HepG2 (cell line): ENCODE data around the gene LDLRAD4. TPM values are rescaled to one million over a fixed set of nuclear protein-coding genes. Genes with fewer than 3 reads are reported as not detected.

Source experiments
- ATAC-seq: fragments of 200-7000 bp; cut with Tn5 transposase; 3 replicates; pipeline ENCODE4 v1.9.1; 2020; ENCODE audit warnings: mild to moderate bottlenecking, moderate library complexity
- BruUV-seq: library from RNA; stranded (reverse); fragments of 400-500 nt; replicated peaks from 2 replicates; lab custom pipeline; 2021; lab: Mats Ljungman, UMichigan
- CTCF ChIA-PET: fragments of 300-600 bp; formaldehyde crosslinking; extraction: SDS; loops from one replicate; lab custom pipeline; 2021; ENCODE audit warnings: low total read pairs, inconsistent platforms, low intra/inter-chr PET ratio; lab: Yijun Ruan, JAX
- POLR2A ChIA-PET: fragments of 350-600 bp; sonication (Branson Sonifier 250); formaldehyde crosslinking; loops from one replicate; lab custom pipeline; 2020; ENCODE audit warnings: antibody characterized with exemption, inconsistent platforms; lab: Yijun Ruan, JAX
- DNase-seq: peaks from one replicate; pipeline ENCODE4 v3.0.0-alpha.2; 2015; ENCODE audit warnings: low spot score
- FAIRE-seq: peaks from 3 replicates; lab custom pipeline; 2011; peaks lifted over from hg19 to GRCh38; lab: Jason Lieb, UNC
- H2AFZ ChIP-seq: one replicate; pipeline ENCODE4 v1.6.1; 2011; ENCODE audit warnings: low read length, inconsistent platforms
- H3K27ac ChIP-seq: fragments of 300-600 bp; 3 replicates; pipeline ENCODE4 v1.8.0; 2011; ENCODE audit warnings: mixed run types, mild to moderate bottlenecking, mixed read lengths, low read length, inconsistent platforms; ENCODE audit not compliant: insufficient read depth; ENCODE audit errors: extremely low read length
- H3K27me3 ChIP-seq, 2 experiments: fragments of 200-600 bp in 1 of 2; 2 replicates in 1 of 2; 3 replicates in 1 of 2; pipeline versions ENCODE4 v1.6.0 to v1.8.0; 2011; ENCODE audit warnings: low read length in 2 of 2, mild to moderate bottlenecking in 2 of 2, moderate library complexity in 2 of 2, inconsistent platforms in 1 of 2; ENCODE audit not compliant: insufficient read depth in 2 of 2, control insufficient read depth in 1 of 2
- H3K36me3 ChIP-seq, 2 experiments: fragments of 200-600 bp in 1 of 2; replicated peaks in 1 of 2; 2 replicates in 1 of 2; 3 replicates in 1 of 2; pipeline versions ENCODE4 v1.5.1 to v1.8.0; 2011; ENCODE audit warnings: low read length in 2 of 2, inconsistent platforms in 1 of 2; ENCODE audit not compliant: insufficient read depth in 2 of 2, control insufficient read depth in 1 of 2
- H3K4me1 ChIP-seq: 2 replicates; pipeline ENCODE4 v1.5.1; 2012; ENCODE audit warnings: low read length, inconsistent platforms; ENCODE audit not compliant: insufficient read depth
- H3K4me2 ChIP-seq: 2 replicates; pipeline ENCODE4 v1.6.0; 2011; ENCODE audit warnings: low read depth, low read length, inconsistent platforms
- H3K4me3 ChIP-seq, 3 experiments: fragments of 200-600 bp in 1 of 3; sonication (generic), shearing (Covaris generic) in 1 of 3; replicated peaks in 1 of 3; 2 replicates each; pipeline ENCODE4 v1.5.1; 2011 to 2016; ENCODE audit warnings: low read length in 3 of 3, inconsistent platforms in 2 of 3, low read depth in 2 of 3, mild to moderate bottlenecking in 2 of 3, control low read depth in 1 of 3, mixed read lengths in 1 of 3; ENCODE audit not compliant: insufficient read depth in 1 of 3
- H3K79me2 ChIP-seq: one replicate; pipeline ENCODE4 v1.6.1; 2011; ENCODE audit warnings: low read length, inconsistent platforms; ENCODE audit not compliant: insufficient read depth
- H3K9ac ChIP-seq: 2 replicates; pipeline ENCODE4 v1.6.0; 2011; ENCODE audit warnings: mild to moderate bottlenecking, low read depth, low read length, inconsistent platforms; ENCODE audit not compliant: insufficient read depth
- H3K9me3 ChIP-seq: 2 replicates; pipeline ENCODE4 v1.5.1; 2012; ENCODE audit warnings: mild to moderate bottlenecking, low read length
- H4K20me1 ChIP-seq: 2 replicates; pipeline ENCODE4 v1.6.0; 2011; ENCODE audit warnings: inconsistent platforms, mild to moderate bottlenecking, low read length, moderate library complexity; ENCODE audit not compliant: insufficient read depth
- ATM ChIP-seq: fragments of 450-650 bp; IDR thresholded peaks from 2 replicates; pipeline ENCODE4 v1.7.1; 2017; ENCODE audit warnings: mild to moderate bottlenecking, borderline replicate concordance
- FLYWCH1 ChIP-seq: sonication (generic); formaldehyde crosslinking; IDR thresholded peaks from 2 replicates; pipeline ENCODE4 v1.8.1; 2023; ENCODE audit warnings: mild to moderate bottlenecking, missing genetic modification reagents
- GLI4 ChIP-seq: sonication (generic); formaldehyde crosslinking; IDR thresholded peaks from 2 replicates; pipeline ENCODE4 v1.5.1; 2020; ENCODE audit warnings: missing genetic modification reagents, mild to moderate bottlenecking, moderate library complexity, borderline replicate concordance
- HNRNPH1 ChIP-seq: fragments of 200-400 bp; formaldehyde crosslinking; optimal IDR thresholded peaks from 2 replicates; pipeline ENCODE3; 2017; ENCODE audit warnings: mild to moderate bottlenecking, low read depth, low read length
- IKZF1 ChIP-seq: fragments of 450-650 bp; IDR thresholded peaks from 2 replicates; pipeline ENCODE4 v1.7.1; 2016
- KLF9 ChIP-seq: IDR thresholded peaks from 2 replicates; pipeline ENCODE4 v1.6.1; 2016; ENCODE audit warnings: low read depth
- MTA1 ChIP-seq: sonication (generic); formaldehyde crosslinking; IDR thresholded peaks from 2 replicates; pipeline ENCODE4 v1.4.0; 2020; ENCODE audit warnings: missing genetic modification reagents, mild to moderate bottlenecking, borderline replicate concordance
- NCOA5 ChIP-seq: sonication (generic); formaldehyde crosslinking; IDR thresholded peaks from 2 replicates; pipeline ENCODE4 v1.4.0; 2020; ENCODE audit warnings: missing genetic modification reagents
- PLRG1 ChIP-seq: fragments of 450-650 bp; conservative IDR thresholded peaks from 2 replicates; pipeline ENCODE4 v1.6.1; 2016
- REPIN1 ChIP-seq: sonication (generic); formaldehyde crosslinking; IDR thresholded peaks from 2 replicates; pipeline ENCODE4 v1.8.0; 2022; ENCODE audit warnings: missing genetic modification reagents, low read depth, mild to moderate bottlenecking, borderline replicate concordance
- TEAD3 ChIP-seq: optimal IDR thresholded peaks from 2 replicates; pipeline ENCODE3; 2016; ENCODE audit warnings: borderline replicate concordance
- ZNF326 ChIP-seq: sonication (generic); formaldehyde crosslinking; IDR thresholded peaks from 2 replicates; pipeline ENCODE4 v1.4.0; 2020; ENCODE audit warnings: missing genetic modification reagents, borderline replicate concordance
- ZNF616 ChIP-seq: sonication (generic); formaldehyde crosslinking; IDR thresholded peaks from 2 replicates; pipeline ENCODE4 v1.5.0; 2020; ENCODE audit warnings: low read depth, mild to moderate bottlenecking, missing genetic modification reagents
- ZNF879 ChIP-seq: sonication (generic); formaldehyde crosslinking; IDR thresholded peaks from 2 replicates; pipeline ENCODE4 v1.8.1; 2023; ENCODE audit warnings: missing genetic modification reagents
- WGBS: methylation state at CpG from one replicate; pipeline ENCODE4 v1.1.6; 2017; ENCODE audit warnings: low lambda C conversion rate; 5-methylcytosine and 5-hydroxymethylcytosine counted together
- in situ Hi-C: cut with HindIII; loops from 2 replicates; pipeline ENCODE4 v1.10.0; 2017; ENCODE audit warnings: low pct_unique_long_range_greater_than_20kb; ENCODE audit not compliant: extremely low pct_ligation_motif_present
- intact Hi-C: fragments of 100-400 bp; cut with micrococcal nuclease; formaldehyde crosslinking; loops from one replicate; pipeline ENCODE4 v1.10.0; 2022; ENCODE audit not compliant: unreplicated experiment
- polyA plus RNA-seq, 8 experiments: library from polyadenylated mRNA; depleted of rRNA in 3 of 8; stranded (reverse) in 7 of 8; unstranded in 1 of 8; fragments of >200 nt; fragmentation: Illumina TruSeq in 4 of 8; extraction: Trizol in 4 of 8; gene quantifications; 2 replicates each; pipeline versions ENCODE4 v1.2.1 to v1.2.3, GENCODE V29; 2011 to 2016; ENCODE audit warnings: low read depth in 4 of 8, missing spikeins in 1 of 8, mixed read lengths in 1 of 8; ENCODE audit not compliant: insufficient read depth in 1 of 8
- total RNA-seq, 5 experiments: library from RNA; depleted of rRNA; stranded (reverse); fragments of >200 nt; fragmentation: Illumina TruSeq; extraction: Trizol; gene quantifications; 2 replicates each; pipeline ENCODE4 v1.2.3, GENCODE V29; 2016; ENCODE audit warnings: low read depth in 1 of 5
- TF ChIP-seq, protein P1 (sequence below): IDR thresholded peaks from 2 replicates; pipeline ENCODE4 v1.6.1; 2016; ENCODE audit warnings: control low read depth
- TF ChIP-seq, protein P2 (sequence below): sonication (generic); formaldehyde crosslinking; IDR thresholded peaks from 2 replicates; pipeline ENCODE4 v1.5.0; 2020; ENCODE audit warnings: mild to moderate bottlenecking, missing genetic modification reagents

Gene LDLRAD4
- total and polyA plus RNA-seq, 2 of the 13 experiments (the other 11 are each of a cell fraction or from before 2014, with no cell fraction given), result 13.6 to 20.9 TPM

- Histone ChIP-seq H3K9me3 (no peaks in the 10 kb centered on the region), H3K4me3 (no peak overlapping the region), H3K4me2 (no peak overlapping the region), H3K9ac (no peak overlapping the region), H3K36me3 (no peaks in the 10 kb centered on the region), H3K79me2 (no peaks in the 10 kb centered on the region), H3K4me1 (peaks cover 18% of the 10 kb centered on the region), H3K27me3 (no peaks in the 10 kb centered on the region), H3K27ac (no peak overlapping the region), H4K20me1 (0 out of 2 replicates have a peak, but pooled peaks cover 4% of the 10 kb centered on the region), H2AFZ (no peak overlapping the region)
- ATAC-seq, result no peak; the same call in 2 of the 3 replicates
- 92% methylated on average over 10 of the region's 23 CpGs for WGBS
- POLR2A ChIA-PET, result no interaction called here
- no TSS peak for BruUV-seq
- FAIRE-seq, result no peak
- intact Hi-C loops, result no loop called here
- CTCF ChIA-PET, result no interaction called here
- no peak for TF ChIP-seq ZNF326 (CRISPR knock-in tag)
- in situ Hi-C loops, result no loop called here
- no peak for DNase-seq
Observed at GRCh38 chr18:13266218-13267100, 47.9 kb downstream of the LDLRAD4 start.

- WGBS, result 90% methylated on average over 7 of the region's 7 CpGs
- intact Hi-C loops (no loop called here), in situ Hi-C loops (no loop called here)
- Histone ChIP-seq H3K4me2 (no peak overlapping the region), H3K9me3 (no peaks in the 10 kb centered on the region), H3K27ac (no peak overlapping the region), H3K36me3 (no peaks in the 10 kb centered on the region), H3K9ac (no peak overlapping the region), H3K4me1 (peaks cover 28% of the 10 kb centered on the region), H2AFZ (no peak overlapping the region), H4K20me1 (0 out of 2 replicates have a peak, but pooled peaks cover 4% of the 10 kb centered on the region), H3K79me2 (peaks cover under 1% of the 10 kb centered on the region), H3K27me3 (no peaks in the 10 kb centered on the region), H3K4me3 (no peak overlapping the region)
- ChIA-PET CTCF (no interaction called here), POLR2A (no interaction called here)
- ATAC-seq (no peak), FAIRE-seq (no peak), DNase-seq (no peak)
- no TSS peak for BruUV-seq
- no peak for TF ChIP-seq NCOA5 (CRISPR knock-in tag)
- no peak for TF ChIP-seq REPIN1 (CRISPR knock-in tag)
- TF ChIP-seq HNRNPH1, result no peak
- TF ChIP-seq MTA1 (CRISPR knock-in tag), result no peak
- no peak for TF ChIP-seq TEAD3 (CRISPR knock-in tag)
- no peak for TF ChIP-seq GLI4 (CRISPR knock-in tag)
- TF ChIP-seq, protein P1, sequence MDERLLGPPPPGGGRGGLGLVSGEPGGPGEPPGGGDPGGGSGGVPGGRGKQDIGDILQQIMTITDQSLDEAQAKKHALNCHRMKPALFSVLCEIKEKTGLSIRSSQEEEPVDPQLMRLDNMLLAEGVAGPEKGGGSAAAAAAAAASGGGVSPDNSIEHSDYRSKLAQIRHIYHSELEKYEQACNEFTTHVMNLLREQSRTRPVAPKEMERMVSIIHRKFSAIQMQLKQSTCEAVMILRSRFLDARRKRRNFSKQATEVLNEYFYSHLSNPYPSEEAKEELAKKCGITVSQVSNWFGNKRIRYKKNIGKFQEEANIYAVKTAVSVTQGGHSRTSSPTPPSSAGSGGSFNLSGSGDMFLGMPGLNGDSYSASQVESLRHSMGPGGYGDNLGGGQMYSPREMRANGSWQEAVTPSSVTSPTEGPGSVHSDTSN, result no peak
- TF ChIP-seq ZNF879 (CRISPR knock-in tag), result no peak
- TF ChIP-seq, protein P2, sequence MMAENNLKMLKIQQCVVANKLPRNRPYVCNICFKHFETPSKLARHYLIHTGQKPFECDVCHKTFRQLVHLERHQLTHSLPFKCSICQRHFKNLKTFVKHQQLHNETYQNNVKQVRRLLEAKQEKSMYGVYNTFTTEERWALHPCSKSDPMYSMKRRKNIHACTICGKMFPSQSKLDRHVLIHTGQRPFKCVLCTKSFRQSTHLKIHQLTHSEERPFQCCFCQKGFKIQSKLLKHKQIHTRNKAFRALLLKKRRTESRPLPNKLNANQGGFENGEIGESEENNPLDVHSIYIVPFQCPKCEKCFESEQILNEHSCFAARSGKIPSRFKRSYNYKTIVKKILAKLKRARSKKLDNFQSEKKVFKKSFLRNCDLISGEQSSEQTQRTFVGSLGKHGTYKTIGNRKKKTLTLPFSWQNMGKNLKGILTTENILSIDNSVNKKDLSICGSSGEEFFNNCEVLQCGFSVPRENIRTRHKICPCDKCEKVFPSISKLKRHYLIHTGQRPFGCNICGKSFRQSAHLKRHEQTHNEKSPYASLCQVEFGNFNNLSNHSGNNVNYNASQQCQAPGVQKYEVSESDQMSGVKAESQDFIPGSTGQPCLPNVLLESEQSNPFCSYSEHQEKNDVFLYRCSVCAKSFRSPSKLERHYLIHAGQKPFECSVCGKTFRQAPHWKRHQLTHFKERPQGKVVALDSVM, result no peak
- TF ChIP-seq FLYWCH1 (CRISPR knock-in tag), result no peak
- TF ChIP-seq IKZF1, result no peak
- TF ChIP-seq ZNF616 (CRISPR knock-in tag), result no peak
- no peak for TF ChIP-seq ATM
- no peak for TF ChIP-seq PLRG1
- no peak for TF ChIP-seq KLF9 (CRISPR knock-in tag)
Observed at GRCh38 chr18:13267431-13267873, 48.9 kb downstream of the LDLRAD4 start.
